ENCODE data around the gene RIC1.
A peak's percentile ranks its signal among the peaks of the same experiment; 100 is the strongest.

The RIC1 gene

DNA sequence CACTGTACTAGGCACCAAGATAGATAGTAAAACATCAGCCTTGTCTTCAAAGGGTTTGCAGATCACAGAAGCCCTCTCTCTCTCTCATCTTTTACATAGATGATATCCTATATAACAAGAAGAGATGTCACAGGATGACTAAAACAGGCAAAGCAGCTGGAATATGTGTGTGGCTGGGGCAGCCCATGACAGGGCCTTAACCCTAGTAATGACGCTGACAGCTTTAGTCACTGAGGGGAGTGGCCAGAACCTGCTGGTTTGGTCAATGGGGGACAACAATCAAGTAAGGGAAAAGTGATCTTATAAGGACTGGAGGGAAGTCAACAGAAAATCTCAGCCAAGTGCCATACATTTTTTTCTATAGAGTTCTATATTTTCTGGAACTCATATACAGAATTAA, 41.9 kb upstream of the RIC1 start:
- H3K4me3 ChIP-seq (ENCODE audit: low read depth, low read length): no peak overlapping the region
- TF ChIP-seq, protein P1, sequence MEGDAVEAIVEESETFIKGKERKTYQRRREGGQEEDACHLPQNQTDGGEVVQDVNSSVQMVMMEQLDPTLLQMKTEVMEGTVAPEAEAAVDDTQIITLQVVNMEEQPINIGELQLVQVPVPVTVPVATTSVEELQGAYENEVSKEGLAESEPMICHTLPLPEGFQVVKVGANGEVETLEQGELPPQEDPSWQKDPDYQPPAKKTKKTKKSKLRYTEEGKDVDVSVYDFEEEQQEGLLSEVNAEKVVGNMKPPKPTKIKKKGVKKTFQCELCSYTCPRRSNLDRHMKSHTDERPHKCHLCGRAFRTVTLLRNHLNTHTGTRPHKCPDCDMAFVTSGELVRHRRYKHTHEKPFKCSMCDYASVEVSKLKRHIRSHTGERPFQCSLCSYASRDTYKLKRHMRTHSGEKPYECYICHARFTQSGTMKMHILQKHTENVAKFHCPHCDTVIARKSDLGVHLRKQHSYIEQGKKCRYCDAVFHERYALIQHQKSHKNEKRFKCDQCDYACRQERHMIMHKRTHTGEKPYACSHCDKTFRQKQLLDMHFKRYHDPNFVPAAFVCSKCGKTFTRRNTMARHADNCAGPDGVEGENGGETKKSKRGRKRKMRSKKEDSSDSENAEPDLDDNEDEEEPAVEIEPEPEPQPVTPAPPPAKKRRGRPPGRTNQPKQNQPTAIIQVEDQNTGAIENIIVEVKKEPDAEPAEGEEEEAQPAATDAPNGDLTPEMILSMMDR (IDR thresholded peaks at IDR 0.05; ENCODE audit: insufficient read depth, low read depth, low read length, missing control alignments): no peak
- DNase-seq (ENCODE audit: low read depth): peak; percentile 78

DNA sequence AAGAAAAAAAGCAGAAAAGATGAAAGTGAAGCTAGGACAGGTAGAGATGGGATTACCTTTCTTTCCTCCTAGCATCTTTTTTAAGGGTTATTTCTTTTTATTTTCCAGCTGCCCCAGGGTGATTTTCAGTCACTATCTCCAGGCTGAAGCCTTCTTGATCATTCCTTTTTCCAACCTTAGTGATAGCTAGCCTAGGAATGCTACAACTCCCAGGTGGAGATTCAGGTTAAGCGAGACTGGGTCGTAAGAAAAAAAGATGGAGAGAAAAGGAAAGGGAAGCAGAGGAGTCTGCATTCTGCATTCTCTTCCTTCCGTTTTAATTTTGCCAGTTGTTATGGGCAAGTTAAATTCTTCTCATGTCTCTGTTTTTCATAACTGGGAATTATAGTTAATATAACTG, 36.7 kb upstream of the RIC1 start:
- no peak for DNase-seq (ENCODE audit: low read depth)
- H3K4me3 ChIP-seq (ENCODE audit: low read depth, low read length): no peak overlapping the region
- TF ChIP-seq, protein P1 (IDR thresholded peaks at IDR 0.05; ENCODE audit: insufficient read depth, low read depth, low read length, missing control alignments): no peak

DNA sequence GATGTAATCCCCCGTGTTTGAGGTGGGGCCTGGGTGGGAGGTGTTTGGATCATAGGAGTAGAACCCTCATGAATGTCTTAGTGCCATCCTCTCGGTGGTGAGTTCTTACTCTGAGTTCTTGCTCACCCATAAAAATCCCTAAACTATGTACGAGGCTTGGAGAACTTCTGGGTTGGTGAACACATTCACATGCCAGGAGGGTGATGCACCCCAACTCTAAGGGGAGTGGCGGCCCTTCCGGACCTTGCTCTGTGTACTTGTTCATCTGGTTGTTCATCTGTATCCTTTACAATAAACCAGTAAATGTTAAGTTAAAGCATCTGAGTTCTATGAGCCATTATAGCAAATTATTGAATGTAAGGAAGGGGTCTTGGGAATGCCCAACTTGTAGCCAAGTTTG, 36.0 kb upstream of the RIC1 start:
- no peak for DNase-seq (ENCODE audit: low read depth)
- TF ChIP-seq, protein P1 (IDR thresholded peaks at IDR 0.05; ENCODE audit: insufficient read depth, low read depth, low read length, missing control alignments): no peak
- H3K4me3 ChIP-seq (ENCODE audit: low read depth, low read length): no peak overlapping the region

DNA sequence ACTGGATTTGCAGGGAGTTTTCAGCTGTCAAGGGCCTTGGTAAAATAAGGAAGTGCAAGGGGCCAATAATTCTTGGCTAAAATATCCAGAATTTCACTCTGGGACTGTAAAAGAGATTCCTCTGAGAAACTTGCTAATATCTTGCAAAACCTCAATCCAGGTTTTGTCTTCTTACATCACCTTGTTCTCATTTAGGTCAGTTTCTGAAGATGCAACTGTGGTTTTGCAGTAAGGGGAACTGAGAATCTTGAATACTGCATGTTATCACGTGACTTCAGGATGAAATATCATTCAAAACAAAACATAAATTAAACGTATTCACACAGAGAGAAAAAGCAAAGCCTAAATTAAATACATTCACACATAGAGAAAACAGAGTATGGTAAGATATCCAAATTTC, 35.0 kb upstream of the RIC1 start:
- TF ChIP-seq, protein P1 (IDR thresholded peaks at IDR 0.05; ENCODE audit: insufficient read depth, low read depth, low read length, missing control alignments): no peak
- peak; percentile 93 for DNase-seq (ENCODE audit: low read depth)

DNA sequence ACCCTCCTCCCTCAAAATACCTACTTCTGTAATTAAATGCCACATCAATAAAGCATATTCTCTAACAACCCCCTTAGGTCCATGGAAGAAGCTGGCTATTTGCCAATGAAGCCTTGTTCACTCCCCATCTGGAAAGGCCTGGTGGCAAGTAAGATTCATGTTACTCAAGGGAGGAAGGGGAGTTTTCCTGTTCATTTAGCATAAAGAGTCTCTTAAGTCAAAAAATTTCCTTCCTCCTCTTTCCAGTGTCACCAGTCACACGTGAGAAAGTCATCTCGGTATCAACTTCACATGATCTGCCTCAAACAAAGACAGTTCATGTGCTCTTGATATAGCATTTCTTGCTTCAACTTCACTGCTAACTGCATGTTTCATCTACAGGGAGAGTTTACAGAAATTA, 32.7 kb upstream of the RIC1 start:
- TF ChIP-seq, protein P1 (IDR thresholded peaks at IDR 0.05; ENCODE audit: insufficient read depth, low read depth, low read length, missing control alignments): no peak
- H3K4me3 ChIP-seq (ENCODE audit: low read depth, low read length): no peak overlapping the region
- DNase-seq (ENCODE audit: low read depth): peak; percentile 49

More for the DNA sequence above, 35.0 kb upstream of the RIC1 start:
- no peak overlapping the region for H3K4me3 ChIP-seq (ENCODE audit: low read depth, low read length)

DNA sequence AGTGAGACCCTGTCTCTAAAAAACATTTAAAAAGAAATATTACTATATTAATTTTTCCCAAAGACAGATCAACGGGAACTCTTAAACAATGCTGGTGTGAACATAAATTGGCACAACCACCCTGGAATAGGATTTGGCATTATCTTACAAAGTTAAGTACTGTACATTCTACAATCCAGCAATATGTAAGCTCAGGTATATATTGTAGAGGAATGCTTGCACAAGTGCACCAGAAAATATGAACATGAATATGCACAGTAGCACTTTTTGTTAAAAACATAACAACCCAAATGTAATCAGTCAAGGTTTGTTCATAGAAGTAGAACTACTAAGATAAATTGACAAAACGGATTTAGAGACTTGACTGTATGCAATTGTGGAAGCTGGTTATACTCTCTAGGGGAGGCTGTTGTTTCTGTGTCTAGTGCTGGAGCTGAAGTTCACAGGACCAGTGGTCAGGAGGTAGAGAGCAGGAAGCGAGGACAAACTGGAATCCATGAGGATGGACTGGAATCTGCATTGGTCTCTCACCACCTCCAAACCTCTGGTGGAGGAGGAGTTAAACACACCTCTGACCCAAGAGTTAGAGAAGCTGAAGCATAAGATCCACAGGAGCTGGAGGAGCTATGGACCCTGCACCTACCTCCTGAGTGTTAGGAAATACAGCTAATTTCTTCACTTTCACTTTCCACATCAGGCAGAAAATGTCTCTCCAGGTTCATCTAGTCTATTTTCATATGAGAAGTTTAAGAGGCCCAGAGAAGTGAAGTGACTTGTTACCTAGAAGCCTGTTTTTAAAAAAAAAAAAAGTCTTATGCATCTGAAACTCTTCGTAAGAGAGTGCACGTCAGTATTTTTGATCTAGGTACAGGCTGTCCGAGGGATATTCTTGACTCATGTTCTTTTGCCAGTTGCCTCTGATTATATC, 20.3 kb upstream of the RIC1 start:
- TF ChIP-seq, protein P1 (IDR thresholded peaks at IDR 0.05; ENCODE audit: insufficient read depth, low read depth, low read length, missing control alignments): no peak
- DNase-seq (ENCODE audit: low read depth): peak; percentile 62
- H3K4me3 ChIP-seq (ENCODE audit: low read depth, low read length): peak overlapping the region; percentile 54

Data from GM12865 (cell line).